ENCODE measurements around the gene BTAF1. TPM values are rescaled to one million over a fixed set of nuclear protein-coding genes. Genes with fewer than 3 reads are reported as not detected.

The BTAF1 gene
- total RNA-seq, 1 experiment from 2014 or later, result 49.6 TPM

- CTCF ChIA-PET, result no interaction called here
- Mint-ChIP-seq H3K4me1 (peaks cover 7% of the 10 kb centered on the region), H3K9me3 (no peaks in the 10 kb centered on the region), H3K36me3 (peaks cover 16% of the 10 kb centered on the region), H3K27me3 (ENCODE audit: low read depth) (no peaks in the 10 kb centered on the region), H3K27ac (no peak overlapping the region), H3K4me3 (no peak overlapping the region)
- TF ChIP-seq PREB (CRISPR knock-in tag; IDR thresholded peaks at IDR 0.05; ENCODE audit: borderline replicate concordance) (no peak), ZSCAN18 (CRISPR knock-in tag; IDR thresholded peaks at IDR 0.05) (no peak)
- POLR2A ChIA-PET, result no interaction called here
- DNase-seq (ENCODE audit: low spot score) (no peak), ATAC-seq (no peak)
Measured at GRCh38 chr10:91974960-91975359, 51.4 kb downstream of the BTAF1 start.

GRCh38 chr10:91975438-91975837, 51.9 kb downstream of the BTAF1 start:
- Mint-ChIP-seq H3K27ac (0 out of 2 replicates have a peak overlapping the region, but pooled peaks have one; percentile 32), H3K36me3 (peaks cover 16% of the 10 kb centered on the region), H3K9me3 (no peaks in the 10 kb centered on the region), H3K4me1 (peaks cover 2% of the 10 kb centered on the region), H3K27me3 (ENCODE audit: low read depth) (no peaks in the 10 kb centered on the region), H3K4me3 (no peak overlapping the region)
- ChIA-PET POLR2A (no interaction called here), CTCF (no interaction called here)
- no peak for DNase-seq (ENCODE audit: low spot score)
- no peak for TF ChIP-seq AFF4 (CRISPR knock-in tag; IDR thresholded peaks at IDR 0.05; ENCODE audit: borderline replicate concordance)
- TF ChIP-seq USF2 (CRISPR knock-in tag; IDR thresholded peaks at IDR 0.05), result no peak
- no peak for TF ChIP-seq ARID4B (CRISPR knock-in tag; IDR thresholded peaks at IDR 0.05; ENCODE audit: borderline replicate concordance)
- no peak for TF ChIP-seq ZNF671 (CRISPR knock-in tag; IDR thresholded peaks at IDR 0.05)
- no peak for TF ChIP-seq RELA (CRISPR knock-in tag; IDR thresholded peaks at IDR 0.05; ENCODE audit: borderline replicate concordance)
- no peak for ATAC-seq

GRCh38 chr10:91976317-91977051, 52.9 kb downstream of the BTAF1 start:
- H3K4me3 Mint-ChIP-seq, result no peak overlapping the region
- DNase-seq (ENCODE audit: low spot score) (no peak), ATAC-seq (no peak)
- H3K9me3 Mint-ChIP-seq, result no peaks in the 10 kb centered on the region
- CTCF ChIA-PET, result interaction anchor here (0.6 kb wide), 1 partner anchor 449 kb away, joined by 3 read pairs; no protein-coding TSS in a partner anchor
- no peak overlapping the region; the same call in 1 of the 2 replicates for H3K27ac Mint-ChIP-seq
- no peaks in the 10 kb centered on the region for H3K4me1 Mint-ChIP-seq
- peaks cover 16% of the 10 kb centered on the region for H3K36me3 Mint-ChIP-seq
- POLR2A ChIA-PET, result no interaction called here
- no peaks in the 10 kb centered on the region for H3K27me3 Mint-ChIP-seq (ENCODE audit: low read depth)
- no peak for TF ChIP-seq PREB (CRISPR knock-in tag; IDR thresholded peaks at IDR 0.05; ENCODE audit: borderline replicate concordance)
- no peak for TF ChIP-seq STAT6 (CRISPR knock-in tag; conservative IDR thresholded peaks at IDR 0.05; ENCODE audit: low read depth)
- TF ChIP-seq USF2 (CRISPR knock-in tag; IDR thresholded peaks at IDR 0.05), result no peak
- no peak for TF ChIP-seq HMGA2 (CRISPR knock-in tag; IDR thresholded peaks at IDR 0.05)
